Neural progenitor cell (in vitro differentiated cells): ENCODE measurements around the gene CNTN5.

Source experiments
- CTCF ChIP-seq: fragments of 200-600 bp; sonication (generic); IDR thresholded peaks from 2 replicates; pipeline ENCODE4 v1.5.1; 2017; ENCODE audit warnings: antibody characterized with exemption, mild to moderate bottlenecking
- EZH2 ChIP-seq: fragments of 200-600 bp; sonication (generic); IDR thresholded peaks from 2 replicates; pipeline ENCODE4 v1.6.1; 2017; ENCODE audit warnings: antibody characterized with exemption, mild to moderate bottlenecking, moderate library complexity
- EZH2phosphoT487 ChIP-seq: fragments of 200-600 bp; sonication (generic); IDR thresholded peaks from 2 replicates; pipeline ENCODE4 v1.6.1; 2017; ENCODE audit warnings: antibody characterized with exemption

DNA sequence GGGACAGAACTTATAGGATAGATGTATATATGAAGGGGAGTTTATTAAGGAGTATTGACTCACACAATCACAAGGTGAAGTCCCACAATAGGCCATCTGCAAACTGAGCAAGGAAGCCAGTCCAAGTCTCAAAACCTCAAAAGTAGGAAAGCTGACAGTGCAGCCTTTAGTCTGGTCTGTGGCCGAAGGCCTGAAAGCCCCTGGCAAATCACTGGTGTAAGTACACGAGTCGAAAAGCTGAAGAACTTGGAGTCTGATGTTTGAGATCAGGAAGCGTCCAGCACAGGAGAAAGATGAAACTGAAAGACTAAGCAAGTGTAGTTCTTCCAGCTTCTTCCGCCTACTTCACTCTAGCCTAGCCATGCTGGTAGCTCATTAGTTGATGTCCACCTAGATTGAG is 866.7 kb downstream of the CNTN5 start:
- no peak for TF ChIP-seq CTCF
- no peak for TF ChIP-seq EZH2
- no peak for TF ChIP-seq EZH2phosphoT487
